Measurements from ENCODE around the gene LTBP3.

DNA sequence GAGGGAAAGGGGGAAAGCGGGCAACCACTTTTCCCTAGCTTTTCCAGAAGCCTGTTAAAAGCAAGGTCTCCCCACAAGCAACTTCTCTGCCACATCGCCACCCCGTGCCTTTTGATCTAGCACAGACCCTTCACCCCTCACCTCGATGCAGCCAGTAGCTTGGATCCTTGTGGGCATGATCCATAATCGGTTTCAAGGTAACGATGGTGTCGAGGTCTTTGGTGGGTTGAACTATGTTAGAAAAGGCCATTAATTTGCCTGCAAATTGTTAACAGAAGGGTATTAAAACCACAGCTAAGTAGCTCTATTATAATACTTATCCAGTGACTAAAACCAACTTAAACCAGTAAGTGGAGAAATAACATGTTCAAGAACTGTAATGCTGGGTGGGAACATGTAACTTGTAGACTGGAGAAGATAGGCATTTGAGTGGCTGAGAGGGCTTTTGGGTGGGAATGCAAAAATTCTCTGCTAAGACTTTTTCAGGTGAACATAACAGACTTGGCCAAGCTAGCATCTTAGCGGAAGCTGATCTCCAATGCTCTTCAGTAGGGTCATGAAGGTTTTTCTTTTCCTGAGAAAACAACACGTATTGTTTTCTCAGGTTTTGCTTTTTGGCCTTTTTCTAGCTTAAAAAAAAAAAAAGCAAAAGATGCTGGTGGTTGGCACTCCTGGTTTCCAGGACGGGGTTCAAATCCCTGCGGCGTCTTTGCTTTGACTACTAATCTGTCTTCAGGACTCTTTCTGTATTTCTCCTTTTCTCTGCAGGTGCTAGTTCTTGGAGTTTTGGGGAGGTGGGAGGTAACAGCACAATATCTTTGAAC is 52.5 kb downstream of the LTBP3 start:
- TF ChIP-seq POLR2A (IDR thresholded peaks at IDR 0.05) = peak; percentile 66 to 76
- TF ChIP-seq, protein P1, sequence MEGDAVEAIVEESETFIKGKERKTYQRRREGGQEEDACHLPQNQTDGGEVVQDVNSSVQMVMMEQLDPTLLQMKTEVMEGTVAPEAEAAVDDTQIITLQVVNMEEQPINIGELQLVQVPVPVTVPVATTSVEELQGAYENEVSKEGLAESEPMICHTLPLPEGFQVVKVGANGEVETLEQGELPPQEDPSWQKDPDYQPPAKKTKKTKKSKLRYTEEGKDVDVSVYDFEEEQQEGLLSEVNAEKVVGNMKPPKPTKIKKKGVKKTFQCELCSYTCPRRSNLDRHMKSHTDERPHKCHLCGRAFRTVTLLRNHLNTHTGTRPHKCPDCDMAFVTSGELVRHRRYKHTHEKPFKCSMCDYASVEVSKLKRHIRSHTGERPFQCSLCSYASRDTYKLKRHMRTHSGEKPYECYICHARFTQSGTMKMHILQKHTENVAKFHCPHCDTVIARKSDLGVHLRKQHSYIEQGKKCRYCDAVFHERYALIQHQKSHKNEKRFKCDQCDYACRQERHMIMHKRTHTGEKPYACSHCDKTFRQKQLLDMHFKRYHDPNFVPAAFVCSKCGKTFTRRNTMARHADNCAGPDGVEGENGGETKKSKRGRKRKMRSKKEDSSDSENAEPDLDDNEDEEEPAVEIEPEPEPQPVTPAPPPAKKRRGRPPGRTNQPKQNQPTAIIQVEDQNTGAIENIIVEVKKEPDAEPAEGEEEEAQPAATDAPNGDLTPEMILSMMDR (IDR thresholded peaks at IDR 0.05) = no peak

Measured in adrenal gland (tissue), 5 donors.